GM10248 (cell line): ENCODE results near the gene TOR1AIP2.

Experiments used
- CTCF ChIA-PET: fragments of 300-600 bp; sonication (Branson Sonifier 250); formaldehyde crosslinking; extraction: SDS; loops from one replicate; lab custom pipeline; 2021; ENCODE audit warnings: antibody characterized with exemption; lab: Yijun Ruan, JAX
- POLR2A ChIA-PET: fragments of 350-650 bp; sonication (Branson Sonifier 250); formaldehyde crosslinking; extraction: SDS; loops from one replicate; lab custom pipeline; 2020; ENCODE audit warnings: antibody characterized with exemption; lab: Yijun Ruan, JAX
- DNase-seq: peaks from one replicate; pipeline ENCODE4 v3.0.0; 2012; ENCODE audit errors: extremely low spot score
- TF ChIP-seq, protein P1 (sequence below): IDR thresholded peaks from 2 replicates; pipeline ENCODE4 v1.5.1; 2012; ENCODE audit warnings: mild to moderate bottlenecking, low read depth; ENCODE audit errors: extremely low read depth, missing control alignments, control extremely low read depth

TOR1AIP2 gene

DNA sequence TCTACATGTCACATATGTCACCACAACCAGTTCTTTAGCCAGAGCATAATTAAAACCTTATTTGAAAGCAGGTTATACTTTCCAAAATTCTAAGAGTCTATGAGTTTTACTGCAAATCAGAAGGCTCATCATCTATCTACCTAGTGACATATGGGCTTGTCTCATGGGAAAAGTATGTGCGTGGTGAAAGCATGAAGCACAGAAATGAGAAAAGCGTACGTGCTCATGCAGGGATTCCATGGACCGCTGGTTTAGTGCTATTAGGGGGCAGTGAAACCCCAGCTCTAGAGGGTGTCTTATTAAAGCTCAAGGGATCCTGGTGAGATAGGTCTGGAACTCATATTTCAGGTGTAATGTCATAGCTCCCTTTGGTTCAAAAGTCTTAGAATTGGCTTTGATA, 84.3 kb downstream of the TOR1AIP2 start:
- TF ChIP-seq, protein P1, sequence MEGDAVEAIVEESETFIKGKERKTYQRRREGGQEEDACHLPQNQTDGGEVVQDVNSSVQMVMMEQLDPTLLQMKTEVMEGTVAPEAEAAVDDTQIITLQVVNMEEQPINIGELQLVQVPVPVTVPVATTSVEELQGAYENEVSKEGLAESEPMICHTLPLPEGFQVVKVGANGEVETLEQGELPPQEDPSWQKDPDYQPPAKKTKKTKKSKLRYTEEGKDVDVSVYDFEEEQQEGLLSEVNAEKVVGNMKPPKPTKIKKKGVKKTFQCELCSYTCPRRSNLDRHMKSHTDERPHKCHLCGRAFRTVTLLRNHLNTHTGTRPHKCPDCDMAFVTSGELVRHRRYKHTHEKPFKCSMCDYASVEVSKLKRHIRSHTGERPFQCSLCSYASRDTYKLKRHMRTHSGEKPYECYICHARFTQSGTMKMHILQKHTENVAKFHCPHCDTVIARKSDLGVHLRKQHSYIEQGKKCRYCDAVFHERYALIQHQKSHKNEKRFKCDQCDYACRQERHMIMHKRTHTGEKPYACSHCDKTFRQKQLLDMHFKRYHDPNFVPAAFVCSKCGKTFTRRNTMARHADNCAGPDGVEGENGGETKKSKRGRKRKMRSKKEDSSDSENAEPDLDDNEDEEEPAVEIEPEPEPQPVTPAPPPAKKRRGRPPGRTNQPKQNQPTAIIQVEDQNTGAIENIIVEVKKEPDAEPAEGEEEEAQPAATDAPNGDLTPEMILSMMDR, result no peak
- POLR2A ChIA-PET, result no interaction called here
- CTCF ChIA-PET, result interaction anchor here (14.9 kb wide), 1 partner anchor 19 kb away, joined by 208 read pairs; no protein-coding TSS in a partner anchor

More for the DNA sequence above, 84.3 kb downstream of the TOR1AIP2 start:
- DNase-seq, result no peak
